Activated T-helper 2 cell treated with anti-CD3 and anti-CD28 coated beads, Interferon-gamma antibody, Interleukin-2, Interleukin-4, amounts not matched to agents 10 μg/mL and 5 μg/mL and 100 μg/mL, durations not matched to agents 14 hours and 24 hours and 36 hours (primary cell): ENCODE measurements around the gene NCL. TPM values are rescaled to one million over a fixed set of nuclear protein-coding genes. Genes with fewer than 3 reads are reported as not detected.
A peak's percentile ranks its signal among the peaks of the same experiment; 100 is the strongest.
"Not testable (repeated sequence)": the region's sequence is repeated elsewhere in the genome, so short reads cannot be mapped to it uniquely, and the experiment has no call there.

Experiments used
- DNase-seq: peaks from one replicate; pipeline ENCODE4 v3.0.0; 2021; ENCODE audit warnings: low spot score
- H3K27ac Mint-ChIP-seq: one replicate; pipeline ENCODE4 v1.8.0; 2021; ENCODE audit warnings: mixed read lengths
- H3K27me3 Mint-ChIP-seq: one replicate; pipeline ENCODE4 v1.8.0; 2021; ENCODE audit warnings: low read depth, mixed read lengths
- H3K36me3 Mint-ChIP-seq: one replicate; pipeline ENCODE4 v1.8.0; 2021; ENCODE audit warnings: low read depth, mixed read lengths
- H3K4me1 Mint-ChIP-seq: one replicate; pipeline ENCODE4 v1.8.0; 2021; ENCODE audit warnings: low read depth, mixed read lengths
- H3K4me3 Mint-ChIP-seq: one replicate; pipeline ENCODE4 v1.8.0; 2021; ENCODE audit warnings: low read depth, mild to moderate bottlenecking, moderate library complexity, mixed read lengths
- H3K9me3 Mint-ChIP-seq: one replicate; pipeline ENCODE4 v1.8.0; 2021; ENCODE audit warnings: mixed read lengths
- intact Hi-C: fragments of 100-400 bp; cut with micrococcal nuclease; formaldehyde crosslinking; loops from one replicate; pipeline ENCODE4 v1.15.1; 2023
- total RNA-seq: library from RNA; stranded (reverse); gene quantifications from 2 replicates; pipeline ENCODE4 v1.2.3, GENCODE V29; 2022

NCL gene
- total RNA-seq, 1 donor from 2014 or later, result 1,329 TPM

GRCh38 chr2:231452799-231453508 is 11.3 kb downstream of the NCL start:
- Mint-ChIP-seq H3K4me3 (no peak overlapping the region), H3K36me3 (peaks cover 66% of the 10 kb centered on the region), H3K27ac (peak overlapping the region; percentile 21), H3K9me3 (no peaks in the 10 kb centered on the region), H3K27me3 (no peaks in the 10 kb centered on the region), H3K4me1 (peaks cover 5% of the 10 kb centered on the region)
- no peak for DNase-seq
- intact Hi-C loops, result loop anchor here (1.0 to 5.0 kb wide), 2 partner anchors 226 to 351 kb away; no protein-coding TSS in a partner anchor

- no peak for DNase-seq
- peaks cover 3% of the 10 kb centered on the region for H3K4me1 Mint-ChIP-seq
- no peak overlapping the region for H3K27ac Mint-ChIP-seq
- H3K36me3 Mint-ChIP-seq, result peaks cover 42% of the 10 kb centered on the region
- H3K4me3 Mint-ChIP-seq, result no peak overlapping the region
- H3K9me3 Mint-ChIP-seq, result no peaks in the 10 kb centered on the region
- H3K27me3 Mint-ChIP-seq, result no peaks in the 10 kb centered on the region
- intact Hi-C loops, result loop anchor here (5.0 kb wide), 1 partner anchor 348 kb away; no protein-coding TSS in a partner anchor
Measured at GRCh38 chr2:231450548-231450989, 13.7 kb downstream of the NCL start.

- no peak overlapping the region for H3K4me3 Mint-ChIP-seq
- intact Hi-C loops, result loop anchor here (5.0 kb wide), 1 partner anchor 347 kb away; no protein-coding TSS in a partner anchor
- no peaks in the 10 kb centered on the region for H3K4me1 Mint-ChIP-seq
- no peak overlapping the region for H3K27ac Mint-ChIP-seq
- DNase-seq, result no peak
- H3K9me3 Mint-ChIP-seq, result no peaks in the 10 kb centered on the region
- H3K36me3 Mint-ChIP-seq, result peaks cover 32% of the 10 kb centered on the region
- H3K27me3 Mint-ChIP-seq, result no peaks in the 10 kb centered on the region
Measured at GRCh38 chr2:231449503-231450054, 14.7 kb downstream of the NCL start.

GRCh38 chr2:231436957-231437356 is 27.3 kb downstream of the NCL start:
- peaks cover 1% of the 10 kb centered on the region for H3K27me3 Mint-ChIP-seq
- H3K9me3 Mint-ChIP-seq, result peaks cover 6% of the 10 kb centered on the region
- H3K27ac Mint-ChIP-seq, result no peak overlapping the region
- peaks cover 1% of the 10 kb centered on the region for H3K36me3 Mint-ChIP-seq
- peaks cover 5% of the 10 kb centered on the region for H3K4me1 Mint-ChIP-seq
- DNase-seq, result no peak
- no peak overlapping the region for H3K4me3 Mint-ChIP-seq
- intact Hi-C loops, result no loop called here

- intact Hi-C loops, result no loop called here
Measured at GRCh38 chr2:231433990-231434389, 30.3 kb downstream of the NCL start.

GRCh38 chr2:231431606-231432005 is 32.7 kb downstream of the NCL start:
- H3K4me3 Mint-ChIP-seq, result no peak overlapping the region
- intact Hi-C loops, result no loop called here
- DNase-seq, result no peak
- peaks cover 26% of the 10 kb centered on the region for H3K9me3 Mint-ChIP-seq
- peaks cover 4% of the 10 kb centered on the region for H3K36me3 Mint-ChIP-seq
- no peak overlapping the region for H3K27ac Mint-ChIP-seq
- peaks cover 5% of the 10 kb centered on the region for H3K4me1 Mint-ChIP-seq
- peaks cover 7% of the 10 kb centered on the region for H3K27me3 Mint-ChIP-seq

More at GRCh38 chr2:231433990-231434389, 30.3 kb downstream of the NCL start:
- peaks cover 4% of the 10 kb centered on the region for H3K36me3 Mint-ChIP-seq
- H3K4me3 Mint-ChIP-seq, result no peak overlapping the region
- DNase-seq, result no peak
- peaks cover 7% of the 10 kb centered on the region for H3K27me3 Mint-ChIP-seq
- H3K4me1 Mint-ChIP-seq, result peaks cover 5% of the 10 kb centered on the region
- no peak overlapping the region for H3K27ac Mint-ChIP-seq
- H3K9me3 Mint-ChIP-seq, result peaks cover 26% of the 10 kb centered on the region

- H3K9me3 Mint-ChIP-seq, result peaks cover 25% of the 10 kb centered on the region
- H3K36me3 Mint-ChIP-seq, intact Hi-C loops, H3K4me1 Mint-ChIP-seq, H3K27ac Mint-ChIP-seq, H3K4me3 Mint-ChIP-seq, DNase-seq, H3K27me3 Mint-ChIP-seq: not testable (repeated sequence)
Measured at GRCh38 chr2:231430437-231430836, 33.8 kb downstream of the NCL start.

- Mint-ChIP-seq H3K36me3 (peaks cover 4% of the 10 kb centered on the region), H3K4me3 (no peak overlapping the region), H3K27me3 (peaks cover 7% of the 10 kb centered on the region), H3K9me3 (peaks cover 23% of the 10 kb centered on the region), H3K27ac (no peak overlapping the region), H3K4me1 (peaks cover 10% of the 10 kb centered on the region)
- DNase-seq, result no peak
- intact Hi-C loops, result no loop called here
Measured at GRCh38 chr2:231429901-231430300, 34.4 kb downstream of the NCL start.

- Mint-ChIP-seq H3K4me1 (peaks cover 8% of the 10 kb centered on the region), H3K27me3 (peaks cover 9% of the 10 kb centered on the region), H3K36me3 (peaks cover 4% of the 10 kb centered on the region), H3K4me3 (no peak overlapping the region), H3K9me3 (peaks cover 23% of the 10 kb centered on the region), H3K27ac (no peak overlapping the region)
- intact Hi-C loops, result no loop called here
- DNase-seq, result no peak
Measured at GRCh38 chr2:231429152-231429551, 35.1 kb downstream of the NCL start.

GRCh38 chr2:231427116-231427515 is 37.2 kb downstream of the NCL start:
- H3K4me1 Mint-ChIP-seq, result peaks cover 5% of the 10 kb centered on the region
- peaks cover 22% of the 10 kb centered on the region for H3K9me3 Mint-ChIP-seq
- H3K36me3 Mint-ChIP-seq, result peaks cover 4% of the 10 kb centered on the region
- H3K27me3 Mint-ChIP-seq, result peaks cover 9% of the 10 kb centered on the region
- intact Hi-C loops, result no loop called here
- no peak overlapping the region for H3K27ac Mint-ChIP-seq
- no peak for DNase-seq
- no peak overlapping the region for H3K4me3 Mint-ChIP-seq

- intact Hi-C loops, result no loop called here
- Mint-ChIP-seq H3K36me3 (no peaks in the 10 kb centered on the region), H3K9me3 (peaks cover 12% of the 10 kb centered on the region), H3K4me3 (no peak overlapping the region), H3K27me3 (peaks cover 5% of the 10 kb centered on the region), H3K27ac (peak overlapping the region; percentile 46), H3K4me1 (peaks cover 5% of the 10 kb centered on the region)
- DNase-seq, result no peak
Measured at GRCh38 chr2:231425811-231426703, 38.2 kb downstream of the NCL start.

GRCh38 chr2:231425291-231425810 is 38.9 kb downstream of the NCL start:
- H3K4me3 Mint-ChIP-seq, result no peak overlapping the region
- H3K4me1 Mint-ChIP-seq, result peaks cover 5% of the 10 kb centered on the region
- H3K9me3 Mint-ChIP-seq, result peaks cover 5% of the 10 kb centered on the region
- intact Hi-C loops, result no loop called here
- no peak for DNase-seq
- H3K27me3 Mint-ChIP-seq, result peaks cover 2% of the 10 kb centered on the region
- H3K36me3 Mint-ChIP-seq, result no peaks in the 10 kb centered on the region
- no peak overlapping the region for H3K27ac Mint-ChIP-seq
